ENCODE results near the gene DDHD1. TPM values are rescaled to one million over a fixed set of nuclear protein-coding genes. Genes with fewer than 3 reads are reported as not detected.

Gene DDHD1
- 1.9 and 2.6 TPM in 2 replicates for polyA plus RNA-seq (2012; rRNA removed)
- 2.5 and 2.6 TPM in 2 replicates for polyA plus RNA-seq (2012; cell fraction: cytosol; rRNA removed)
- 2.8 and 6.3 TPM in 2 replicates for polyA plus RNA-seq (2012; cell fraction: nucleus; rRNA removed)

DNA sequence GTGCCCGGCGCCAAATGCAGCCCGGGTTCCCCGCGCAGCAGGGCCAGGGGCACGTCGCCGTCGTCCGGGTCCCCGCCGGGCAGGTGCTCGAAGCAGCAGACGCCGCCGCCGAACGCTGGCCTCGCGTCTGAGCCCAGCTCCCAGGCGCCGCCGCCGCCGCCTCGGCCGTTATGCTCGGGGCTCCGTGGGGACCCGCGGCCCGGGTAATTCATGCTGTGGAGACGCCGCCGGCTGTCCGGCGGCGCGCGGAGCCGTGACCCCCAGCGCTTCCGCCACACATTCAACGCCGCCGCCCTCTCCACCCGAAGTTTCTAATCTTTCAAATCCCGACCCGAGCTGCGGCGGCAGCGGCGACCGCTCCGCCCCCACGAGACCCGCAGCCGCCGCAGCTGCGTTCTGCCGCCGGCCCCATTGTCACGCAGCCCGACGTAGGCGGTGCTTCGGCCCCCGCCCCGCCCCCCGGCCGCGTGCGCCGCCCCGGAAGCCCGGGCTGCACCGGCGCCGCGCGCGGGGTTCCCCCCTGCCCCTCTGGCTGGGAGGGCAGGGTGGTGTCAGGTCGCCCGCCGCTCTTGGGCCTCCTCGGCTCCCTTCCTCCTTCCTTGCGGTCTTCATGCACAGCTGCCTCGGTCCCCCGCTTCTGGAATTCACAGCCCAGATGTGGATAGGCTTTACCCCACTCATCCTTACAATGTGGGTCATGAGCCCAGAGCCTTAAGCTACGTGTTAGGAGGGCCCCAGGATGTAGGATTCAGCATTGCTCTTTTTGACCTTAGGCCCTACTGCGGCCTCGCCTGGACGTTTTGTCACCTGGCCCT lies at the start of gene DDHD1:
Gene DDHD1, minus strand, starts transcription at position 437 of the 815 bp plus-strand sequence. Its CDS starts 225 bp downstream, at position 212.
- TF ChIP-seq MXI1 (IDR thresholded peaks at IDR 0.05; ENCODE audit: low read depth, low read length) (peak; percentile 76), POLR2AphosphoS5 (IDR thresholded peaks at IDR 0.05; ENCODE audit: low read depth, low read length) (peak; percentile 71), GABPA (IDR thresholded peaks at IDR 0.05; ENCODE audit: low read depth) (peak; percentile 45; the same call in 1 of the 2 replicates), NRF1 (IDR thresholded peaks at IDR 0.05; ENCODE audit: low read depth, low read length) (peak; percentile 43; the same call in 1 of the 2 replicates), USF2 (IDR thresholded peaks at IDR 0.05; ENCODE audit: borderline replicate concordance, low read depth, low read length) (no peak)
- Histone ChIP-seq H3K4me3 (ENCODE audit: low read depth in 2 of 2, low read length in 1 of 2) (peak within 1 kb of the TSS; percentile 90 to 94), H3K27me3 (ENCODE audit: insufficient read depth) (no peaks in the 10 kb centered on the region), H3F3A (replicated peaks; ENCODE audit: insufficient read depth) (peaks cover 7% of the 10 kb centered on the region), H3K4me2 (peak within 1 kb of the TSS; percentile 97), H3K4me1 (ENCODE audit: control insufficient read depth in 1 of 2, insufficient read depth in 2 of 2, low read depth in 1 of 2, low read length in 1 of 2) (peaks cover 0 to 18% of the 10 kb centered on the region in 2 experiments; a peak in 2 of 4 replicates), H4K20me1 (ENCODE audit: insufficient read depth) (no peaks in the 10 kb centered on the region; the same call in 1 of the 2 replicates), H3K9me2 (no peaks in the 10 kb centered on the region), H3K79me2 (ENCODE audit: insufficient read depth) (peaks cover 37% of the 10 kb centered on the region), H3K9me3 (no peaks in the 10 kb centered on the region), H3K36me3 (replicated peaks in 1 of 2; ENCODE audit: control insufficient read depth in 1 of 2, insufficient read depth in 2 of 2, low read length in 1 of 2) (no peaks in the 10 kb centered on the region), H2AFZ (ENCODE audit: low read depth) (peak within 1 kb of the TSS; percentile 84), H3K9ac (peak within 1 kb of the TSS; percentile 74), H3K27ac (ENCODE audit: low read depth in 2 of 2, low read length in 1 of 2) (peak within 1 kb of the TSS; percentile 61 to 77; a peak in 3 of 4 replicates)
- DNase-seq: peak; percentile 96
- CTCF ChIA-PET: interaction anchor here (0.8 to 1.9 kb wide), 6 partner anchors 10 to 153 kb away, joined by 3 to 5 read pairs (median 4); no protein-coding TSS in a partner anchor
- 20% methylated on average over 1 of the region's 93 CpGs for WGBS (ENCODE audit: low lambda C conversion rate)
- POLR2A ChIA-PET: interaction anchor here (0.5 to 2.8 kb wide), 7 partner anchors 8 to 1920 kb away, joined by 3 to 8 read pairs (median 6); partner anchors contain the start of gene FERMT2

DNA sequence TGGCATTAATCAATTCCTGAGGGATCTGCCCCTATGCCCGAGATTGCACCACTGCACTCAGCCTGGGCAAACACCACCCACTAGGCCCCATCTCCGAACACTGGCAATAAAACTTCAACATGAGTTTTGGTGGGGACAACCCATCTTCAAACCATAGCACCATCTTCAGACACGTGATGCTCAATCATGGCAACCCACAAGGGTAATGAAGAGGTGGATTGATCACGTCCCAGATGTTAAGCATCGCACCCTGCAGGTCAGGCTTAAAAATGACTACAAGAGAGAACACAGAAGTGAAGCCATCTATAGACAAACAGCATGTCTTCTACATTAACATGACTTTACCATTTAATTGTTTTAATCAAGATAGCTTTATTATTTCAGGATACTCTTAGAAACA lies 42.8 kb upstream of the DDHD1 start:
- H4K20me1 ChIP-seq (ENCODE audit: insufficient read depth): no peaks in the 10 kb centered on the region
- ChIA-PET POLR2A (no interaction called here), CTCF (no interaction called here)
- H3K36me3 ChIP-seq (replicated peaks in 1 of 2; ENCODE audit: control insufficient read depth in 1 of 2, insufficient read depth in 2 of 2, low read length in 1 of 2): no peaks in the 10 kb centered on the region
- no peaks in the 10 kb centered on the region for H3K9me2 ChIP-seq
- H3K27ac ChIP-seq (ENCODE audit: low read depth in 2 of 2, low read length in 1 of 2): no peak overlapping the region
- no peak overlapping the region for H3K4me3 ChIP-seq (ENCODE audit: low read depth in 2 of 2, low read length in 1 of 2)
- H2AFZ ChIP-seq (ENCODE audit: low read depth): no peak overlapping the region
- no peak overlapping the region for H3K4me2 ChIP-seq
- no peaks in the 10 kb centered on the region for H3K4me1 ChIP-seq (ENCODE audit: control insufficient read depth in 1 of 2, insufficient read depth in 2 of 2, low read depth in 1 of 2, low read length in 1 of 2)
- H3K9me3 ChIP-seq: no peaks in the 10 kb centered on the region
- TF ChIP-seq TCF12 (IDR thresholded peaks at IDR 0.05) (no peak), MXI1 (IDR thresholded peaks at IDR 0.05; ENCODE audit: low read depth, low read length) (no peak)
- 66% methylated on average over 5 of the region's 5 CpGs for WGBS (ENCODE audit: low lambda C conversion rate)
- no peak overlapping the region for H3K9ac ChIP-seq
- no peaks in the 10 kb centered on the region for H3K27me3 ChIP-seq (ENCODE audit: insufficient read depth)
- H3F3A ChIP-seq (replicated peaks; ENCODE audit: insufficient read depth): no peaks in the 10 kb centered on the region
- no peak for DNase-seq
- H3K79me2 ChIP-seq (ENCODE audit: insufficient read depth): no peaks in the 10 kb centered on the region

DNA sequence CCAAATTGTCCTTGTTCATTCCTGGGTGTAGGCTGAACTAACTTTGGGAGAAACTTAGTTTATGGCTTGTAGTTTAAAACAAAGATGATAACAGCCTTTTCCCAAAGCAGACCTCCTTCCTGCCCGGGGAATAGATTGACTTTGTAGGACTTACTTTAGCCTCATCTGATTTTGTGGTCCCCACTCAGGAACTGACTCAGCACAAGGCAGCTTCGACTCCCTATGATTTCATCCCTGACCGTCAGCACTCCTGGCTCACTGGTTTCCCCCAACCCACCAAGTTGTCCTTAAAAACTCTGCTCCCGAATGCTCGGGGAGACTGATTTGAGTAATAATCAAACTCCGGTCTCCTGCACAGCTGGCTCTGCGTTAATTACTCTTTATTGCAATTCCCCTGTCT lies 40.1 kb upstream of the DDHD1 start:
- no peaks in the 10 kb centered on the region for H3K4me1 ChIP-seq (ENCODE audit: control insufficient read depth in 1 of 2, insufficient read depth in 2 of 2, low read depth in 1 of 2, low read length in 1 of 2)
- H3K79me2 ChIP-seq (ENCODE audit: insufficient read depth): no peaks in the 10 kb centered on the region
- H3K27ac ChIP-seq (ENCODE audit: low read depth in 2 of 2, low read length in 1 of 2): no peak overlapping the region
- TF ChIP-seq EP300 (IDR thresholded peaks at IDR 0.05; ENCODE audit: borderline replicate concordance in 1 of 2, low read depth in 1 of 2, low read length in 1 of 2): no peak
- H3K9me3 ChIP-seq: no peaks in the 10 kb centered on the region
- WGBS (ENCODE audit: low lambda C conversion rate): 64% methylated on average over 7 of the region's 7 CpGs
- H3K4me3 ChIP-seq (ENCODE audit: low read depth in 2 of 2, low read length in 1 of 2): no peak overlapping the region
- H3K36me3 ChIP-seq (replicated peaks in 1 of 2; ENCODE audit: control insufficient read depth in 1 of 2, insufficient read depth in 2 of 2, low read length in 1 of 2): no peaks in the 10 kb centered on the region
- no peaks in the 10 kb centered on the region for H3K9me2 ChIP-seq
- POLR2A ChIA-PET: no interaction called here
- H3K27me3 ChIP-seq (ENCODE audit: insufficient read depth): no peaks in the 10 kb centered on the region; the same call in 1 of the 2 replicates
- H3F3A ChIP-seq (replicated peaks; ENCODE audit: insufficient read depth): no peaks in the 10 kb centered on the region
- no peaks in the 10 kb centered on the region for H4K20me1 ChIP-seq (ENCODE audit: insufficient read depth)
- CTCF ChIA-PET: interaction anchor here (1.2 to 1.8 kb wide), 2 partner anchors 25 to 113 kb away, joined by 3 to 4 read pairs; no protein-coding TSS in a partner anchor
- no peak overlapping the region for H2AFZ ChIP-seq (ENCODE audit: low read depth)
- no peak overlapping the region for H3K9ac ChIP-seq
- no peak for DNase-seq
- no peak overlapping the region for H3K4me2 ChIP-seq

Measured in SK-N-SH (cell line).